Stimulated activated effector memory CD8-positive, alpha-beta T cell treated with anti-CD3 and anti-CD28 coated beads, Interleukin-12 subunit alpha, Interleukin-12 subunit beta, amount 100 ng/mL, for 72 hours (primary cell): Measurements from ENCODE around the gene SRC.
A peak's percentile ranks its signal among the peaks of the same experiment; 100 is the strongest.
"Not testable (repeated sequence)": the region's sequence is repeated elsewhere in the genome, so short reads cannot be mapped to it uniquely, and the experiment has no call there.

Experiments
- ATAC-seq: fragments of 150-1000 bp; cut with Tn5 transposase; 2 replicates; pipeline ENCODE4 v1.10.0; 2021
- DNase-seq, 2 donors: peaks; one replicate each; pipeline ENCODE4 v3.0.0; 2021 to 2022; ENCODE audit warnings: low spot score in 2 of 2
- H3K27ac Mint-ChIP-seq: one replicate; pipeline ENCODE4 v1.8.0; 2022; ENCODE audit warnings: mild to moderate bottlenecking, mixed read lengths
- H3K36me3 Mint-ChIP-seq: one replicate; pipeline ENCODE4 v1.8.0; 2022; ENCODE audit warnings: mild to moderate bottlenecking, mixed read lengths
- H3K4me1 Mint-ChIP-seq: one replicate; pipeline ENCODE4 v1.8.0; 2022; ENCODE audit warnings: mixed read lengths
- H3K4me3 Mint-ChIP-seq: one replicate; pipeline ENCODE4 v1.8.0; 2022; ENCODE audit warnings: mild to moderate bottlenecking, mixed read lengths
- H3K9me3 Mint-ChIP-seq: one replicate; pipeline ENCODE4 v1.8.0; 2022; ENCODE audit warnings: mixed read lengths

SRC gene

DNA sequence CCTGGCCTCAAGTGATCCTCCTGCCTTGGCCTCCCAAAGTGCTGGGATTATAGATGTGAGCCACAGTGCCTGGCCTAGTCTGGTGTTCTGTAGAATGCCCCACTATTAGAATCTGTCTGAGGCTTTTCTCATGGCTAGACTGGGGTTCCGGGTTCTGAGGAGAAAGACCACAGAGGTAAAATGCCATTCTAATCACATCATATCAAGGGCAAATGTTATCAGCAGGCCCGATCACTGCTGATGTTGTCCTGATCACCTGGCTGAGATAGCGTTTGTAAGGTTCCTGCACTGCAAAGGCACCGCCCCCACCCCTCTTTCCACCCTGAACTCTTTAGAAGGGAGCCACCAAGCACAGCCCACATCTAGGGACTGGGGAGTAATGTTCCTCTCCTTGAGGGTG, 6.7 kb upstream of the SRC start:
- Mint-ChIP-seq H3K27ac (no peak overlapping the region), H3K36me3 (no peaks in the 10 kb centered on the region), H3K4me3 (no peak overlapping the region), H3K4me1 (peaks cover 28% of the 10 kb centered on the region), H3K9me3 (no peaks in the 10 kb centered on the region)
- no peak for ATAC-seq
- DNase-seq, result no peak

DNA sequence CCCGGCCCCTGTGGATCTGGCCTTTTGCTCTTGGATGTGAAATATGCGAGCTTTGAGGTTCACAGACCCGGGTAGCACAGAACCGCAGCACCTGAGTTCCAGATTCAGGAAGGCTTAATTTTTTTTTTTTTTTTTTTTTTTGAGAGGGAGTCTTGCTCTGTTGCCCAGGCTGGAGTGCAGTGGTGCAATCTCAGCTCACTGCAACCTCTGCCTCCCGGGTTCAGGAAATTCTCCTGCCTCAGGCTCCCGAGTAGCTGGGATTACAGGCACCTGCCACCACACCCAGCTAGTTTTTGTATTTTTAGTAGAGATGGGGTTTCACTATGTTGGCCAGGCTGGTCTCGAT, 6.2 kb upstream of the SRC start:
- not testable (repeated sequence) for ATAC-seq, DNase-seq, H3K4me3 Mint-ChIP-seq, H3K27ac Mint-ChIP-seq, H3K9me3 Mint-ChIP-seq, H3K36me3 Mint-ChIP-seq
- peaks cover 29% of the 10 kb centered on the region for H3K4me1 Mint-ChIP-seq

DNA sequence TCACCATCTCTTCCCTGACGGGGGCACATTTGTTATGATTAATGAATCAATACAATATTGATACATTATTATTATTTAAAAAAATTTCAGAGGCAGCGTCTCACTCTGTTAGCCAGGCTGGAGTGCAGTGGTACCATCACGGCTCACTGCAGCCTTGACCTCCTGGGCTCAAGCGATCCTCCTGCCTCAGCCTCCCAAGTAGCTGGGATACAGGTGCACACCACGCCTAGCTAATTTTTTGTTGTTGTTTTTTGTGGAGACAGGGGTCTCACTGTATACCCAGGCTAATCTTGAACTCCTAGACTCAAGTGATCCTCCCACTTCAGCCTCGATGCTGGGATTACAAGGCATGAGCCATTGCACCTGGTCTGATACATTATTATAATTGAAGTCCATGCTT, 4.9 kb upstream of the SRC start:
- DNase-seq, result no peak
- H3K27ac Mint-ChIP-seq, result no peak overlapping the region
- H3K4me1 Mint-ChIP-seq, result peaks cover 31% of the 10 kb centered on the region
- no peaks in the 10 kb centered on the region for H3K9me3 Mint-ChIP-seq
- H3K4me3 Mint-ChIP-seq, result no peak overlapping the region
- no peak for ATAC-seq
- H3K36me3 Mint-ChIP-seq, result no peaks in the 10 kb centered on the region

DNA sequence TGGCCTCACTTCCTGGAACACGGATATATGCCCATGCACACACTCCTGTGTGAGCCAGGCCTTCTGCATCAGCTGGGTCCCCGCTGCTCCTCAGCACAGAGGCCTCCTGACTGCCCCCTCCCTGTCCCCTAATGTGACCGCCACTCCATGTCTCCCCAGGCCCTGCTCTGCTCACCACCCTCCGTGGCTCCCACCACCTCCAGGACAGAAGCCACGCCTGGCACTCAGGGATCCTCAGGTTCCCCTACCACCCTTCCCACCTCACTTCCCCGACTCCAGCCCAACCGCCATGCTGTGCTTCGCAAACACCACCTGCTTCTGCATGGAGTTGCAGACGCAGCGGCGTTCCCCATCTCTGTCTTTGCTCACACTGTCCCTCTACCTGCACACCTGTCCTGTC, 4.3 kb upstream of the SRC start:
- peaks cover 25% of the 10 kb centered on the region for H3K4me1 Mint-ChIP-seq
- no peaks in the 10 kb centered on the region for H3K36me3 Mint-ChIP-seq
- no peak for ATAC-seq
- no peak for DNase-seq
- H3K9me3 Mint-ChIP-seq, result no peaks in the 10 kb centered on the region
- peak overlapping the region; percentile 21 for H3K27ac Mint-ChIP-seq
- H3K4me3 Mint-ChIP-seq, result no peak overlapping the region

DNA sequence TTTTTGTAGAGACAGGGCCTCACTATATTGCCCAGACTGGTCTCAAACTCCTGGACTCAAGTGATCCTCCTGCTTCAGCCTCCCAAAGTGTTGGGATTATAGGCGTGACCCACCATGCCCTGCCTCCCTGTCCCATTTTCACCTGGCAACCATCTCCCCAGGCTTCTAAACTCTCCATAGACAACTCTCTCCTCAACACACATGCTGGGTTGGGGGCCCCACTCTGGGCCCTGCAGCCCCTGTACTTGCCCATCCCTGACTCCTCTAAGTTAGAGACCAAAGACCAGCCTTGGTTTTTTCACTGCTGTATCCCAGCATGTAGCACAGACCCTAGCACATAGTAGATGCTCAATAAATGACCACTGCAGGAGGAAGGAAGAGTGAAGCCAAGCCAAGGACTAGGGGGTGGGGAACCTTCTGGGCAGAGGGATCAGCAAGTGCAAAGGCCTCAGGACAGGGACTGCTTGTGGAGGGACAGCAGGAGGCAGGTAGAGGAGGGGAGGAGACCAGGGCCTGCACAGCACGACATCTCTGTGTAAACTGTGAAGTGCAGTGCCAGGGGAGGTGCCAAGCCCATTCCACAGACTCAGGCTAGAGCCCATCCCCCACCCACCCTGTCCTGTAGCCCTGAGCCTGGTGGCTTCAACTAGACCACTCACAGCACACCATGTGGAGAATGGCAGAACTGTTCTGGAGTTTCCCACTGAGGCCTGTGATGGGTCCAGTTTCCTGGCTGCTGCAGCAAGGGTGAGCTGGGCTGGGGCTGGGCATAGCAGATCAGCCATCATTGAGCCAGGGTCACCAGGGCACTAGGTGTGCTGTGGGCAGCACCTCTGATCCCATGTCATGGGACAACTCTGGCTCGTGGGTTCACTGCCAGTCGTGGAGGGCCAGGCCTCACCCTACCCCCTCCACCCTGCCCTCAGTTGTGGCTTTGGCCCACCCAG, 3.4 kb upstream of the SRC start:
- Mint-ChIP-seq H3K4me1 (peaks cover 21% of the 10 kb centered on the region), H3K36me3 (no peaks in the 10 kb centered on the region), H3K9me3 (no peaks in the 10 kb centered on the region), H3K4me3 (no peak overlapping the region), H3K27ac (peak overlapping the region; percentile 21)
- DNase-seq, result no peak
- ATAC-seq, result no peak

DNA sequence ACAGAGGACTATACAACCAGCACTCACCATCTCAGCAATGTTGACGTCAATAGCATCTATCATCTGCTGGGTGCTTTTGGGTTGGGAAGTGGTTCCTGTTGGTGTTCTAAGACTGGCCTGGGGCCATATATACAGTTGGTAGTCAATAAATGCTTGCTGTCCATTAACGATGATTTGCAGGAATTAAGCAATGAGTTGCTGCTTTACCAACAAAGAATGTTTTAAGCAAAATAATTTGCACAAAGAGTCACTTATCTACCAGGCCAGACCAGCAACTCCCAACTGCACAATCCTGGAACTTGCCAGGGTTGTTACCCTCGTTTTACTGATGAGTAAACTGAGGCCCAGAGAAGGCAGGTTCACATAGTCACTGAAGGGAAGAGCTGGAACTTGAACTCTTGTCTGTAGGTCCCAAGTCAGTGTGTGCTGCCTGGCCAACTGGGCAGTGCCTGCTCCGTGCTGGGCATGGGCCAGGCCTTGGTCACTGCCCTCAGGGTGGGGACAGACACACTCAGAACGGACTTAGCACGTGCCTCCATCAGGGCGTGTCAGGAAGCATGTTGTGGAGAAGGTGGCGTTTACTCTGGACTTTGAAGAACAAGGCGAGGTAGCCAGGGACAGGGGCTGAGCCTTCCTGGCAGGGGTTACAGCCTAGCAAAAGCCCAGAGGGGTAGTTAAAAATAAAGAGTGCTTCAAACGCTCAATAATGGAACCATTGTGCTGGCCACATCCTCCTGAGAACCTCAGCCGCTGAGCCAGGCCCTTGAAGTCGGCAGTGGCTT, 2.5 kb upstream of the SRC start:
- H3K9me3 Mint-ChIP-seq, result no peaks in the 10 kb centered on the region
- no peak overlapping the region for H3K27ac Mint-ChIP-seq
- no peak for DNase-seq
- no peak for ATAC-seq
- H3K4me1 Mint-ChIP-seq, result peaks cover 30% of the 10 kb centered on the region
- H3K36me3 Mint-ChIP-seq, result peaks cover 6% of the 10 kb centered on the region
- no peak overlapping the region for H3K4me3 Mint-ChIP-seq

DNA sequence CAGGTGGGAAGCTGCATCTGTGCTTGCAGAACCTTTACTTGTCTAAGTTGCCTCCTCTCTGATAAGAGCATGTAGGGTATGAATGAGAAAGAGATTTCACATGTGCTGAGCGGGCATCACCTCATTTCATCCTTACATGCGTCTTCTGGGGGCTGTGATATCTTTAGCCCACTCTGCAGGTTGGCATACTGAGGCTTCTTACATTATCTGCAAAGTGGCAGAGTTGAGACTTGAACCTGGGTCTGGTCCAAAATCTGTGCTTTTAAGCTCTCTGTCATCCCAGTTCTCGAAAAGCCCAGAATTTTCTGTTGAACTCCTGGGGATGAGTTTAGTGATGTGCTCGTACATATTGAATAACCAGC, 2.0 kb upstream of the SRC start:
- Mint-ChIP-seq H3K9me3 (no peaks in the 10 kb centered on the region), H3K27ac (no peak overlapping the region), H3K4me1 (peaks cover 36% of the 10 kb centered on the region), H3K4me3 (no peak overlapping the region), H3K36me3 (peaks cover 6% of the 10 kb centered on the region)
- ATAC-seq (no peak), DNase-seq (no peak)

DNA sequence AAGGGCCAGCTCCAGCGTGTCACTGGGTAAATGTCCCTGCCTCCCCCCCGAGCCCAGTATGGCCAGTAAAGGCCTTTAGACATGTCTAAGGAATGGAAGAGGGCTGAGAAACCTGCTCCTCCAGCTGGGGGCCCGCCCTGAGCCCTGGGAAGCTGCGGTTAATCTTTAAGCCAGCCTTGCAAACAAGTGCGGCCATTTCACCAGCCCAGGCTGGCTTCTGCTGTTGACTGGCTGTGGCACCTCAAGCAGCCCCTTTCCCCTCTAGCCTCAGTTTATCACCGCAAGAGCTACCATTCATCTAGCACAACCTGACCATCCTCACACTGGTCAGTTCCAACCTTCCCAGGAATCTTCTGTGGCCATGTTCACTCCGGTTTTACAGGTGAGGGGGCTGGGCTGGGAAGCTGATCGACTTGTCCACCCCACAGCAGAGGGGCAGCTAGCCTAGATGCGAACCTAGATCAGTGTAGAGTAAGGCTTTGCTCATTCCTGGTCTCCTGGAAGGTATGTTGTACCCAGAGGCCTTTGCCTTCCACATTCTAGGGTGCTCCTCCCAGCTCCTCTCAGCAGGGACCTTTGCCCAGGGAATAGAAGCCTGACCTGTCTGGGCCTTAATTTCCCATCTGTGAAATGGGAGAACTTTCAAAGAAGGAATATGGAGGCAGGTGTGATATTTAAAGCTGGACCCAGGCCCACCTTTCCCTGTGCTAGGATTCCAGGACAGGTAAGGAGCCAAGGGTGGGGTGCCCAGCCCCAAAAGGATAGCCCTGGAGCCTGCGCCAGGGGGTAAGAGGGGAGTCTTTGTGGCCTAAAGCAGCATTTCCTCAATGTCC, 1.2 kb upstream of the SRC start:
- Mint-ChIP-seq H3K27ac (peak overlapping the region; percentile 76), H3K4me3 (peak overlapping the region; percentile 65)
- no peak for DNase-seq

DNA sequence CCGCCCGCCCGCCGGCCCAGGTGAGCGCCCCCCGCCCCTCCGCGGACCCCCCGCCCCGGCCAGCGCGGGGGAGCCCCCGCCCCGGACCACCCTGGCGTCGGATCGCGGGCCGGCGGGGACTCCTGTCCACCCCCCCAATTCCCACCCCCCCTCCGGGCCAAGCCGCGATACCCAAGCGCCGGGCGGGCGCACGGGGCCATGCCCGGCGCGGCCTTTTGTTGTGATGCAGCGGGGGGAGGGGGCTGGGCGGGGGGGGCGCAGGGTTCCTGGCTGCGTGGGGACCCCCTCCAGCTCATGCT, 245 bp downstream of the SRC start:
- peak overlapping the region; percentile 65 for H3K4me3 Mint-ChIP-seq
- H3K36me3 Mint-ChIP-seq, result peaks cover 6% of the 10 kb centered on the region
- no peak overlapping the region for H3K27ac Mint-ChIP-seq
- ATAC-seq (no peak), DNase-seq (no peak)
- H3K9me3 Mint-ChIP-seq, result no peaks in the 10 kb centered on the region
- peaks cover 56% of the 10 kb centered on the region for H3K4me1 Mint-ChIP-seq

More for the DNA sequence above, 1.2 kb upstream of the SRC start:
- peaks cover 42% of the 10 kb centered on the region for H3K4me1 Mint-ChIP-seq
- ATAC-seq, result no peak
- H3K9me3 Mint-ChIP-seq, result no peaks in the 10 kb centered on the region
- peaks cover 6% of the 10 kb centered on the region for H3K36me3 Mint-ChIP-seq

DNA sequence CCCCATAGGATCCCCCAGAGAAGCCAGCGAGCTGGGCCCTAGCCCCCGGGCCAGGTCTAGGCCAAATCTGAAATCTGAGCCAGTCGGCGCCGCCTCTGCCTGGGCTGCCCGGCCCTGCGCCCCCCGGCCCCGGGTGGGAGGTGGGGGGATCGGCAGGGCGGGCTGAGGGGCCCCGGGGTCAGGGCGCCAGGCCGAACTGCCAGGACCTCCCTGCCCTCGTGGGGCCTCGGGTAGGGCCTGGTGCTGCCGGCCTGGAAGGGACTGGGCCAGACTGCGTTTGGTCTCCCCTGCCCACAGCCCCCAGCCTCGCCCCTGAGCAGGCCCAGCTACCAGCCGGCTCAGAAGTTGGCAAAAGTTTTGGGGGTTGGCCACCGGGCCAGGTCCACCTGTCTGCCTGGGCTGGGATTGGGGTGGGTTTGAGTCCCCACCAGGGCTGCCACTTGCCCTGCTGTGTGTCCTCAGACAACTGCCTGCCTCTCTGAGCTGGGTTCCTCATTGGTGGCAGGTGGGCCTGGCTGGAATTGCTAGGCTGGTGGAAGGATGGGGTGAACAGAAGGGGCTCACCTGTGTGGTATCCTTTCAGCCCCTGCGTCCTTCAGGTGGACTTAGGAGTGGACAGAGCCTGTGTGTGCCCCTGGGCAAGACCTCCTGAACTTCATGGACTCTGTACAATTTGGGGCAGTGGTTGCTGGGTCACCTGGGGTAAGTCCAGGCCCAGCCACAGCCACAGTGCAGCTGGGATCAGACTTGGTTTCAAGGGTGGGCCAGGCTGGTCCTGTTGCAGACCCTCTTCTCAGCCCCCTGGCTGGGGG, 801 bp downstream of the SRC start:
- ATAC-seq (no peak), DNase-seq (no peak)
- Mint-ChIP-seq H3K27ac (peak overlapping the region; percentile 79), H3K4me1 (peaks cover 56% of the 10 kb centered on the region), H3K4me3 (peak overlapping the region; percentile 48), H3K36me3 (peaks cover 6% of the 10 kb centered on the region), H3K9me3 (no peaks in the 10 kb centered on the region)

DNA sequence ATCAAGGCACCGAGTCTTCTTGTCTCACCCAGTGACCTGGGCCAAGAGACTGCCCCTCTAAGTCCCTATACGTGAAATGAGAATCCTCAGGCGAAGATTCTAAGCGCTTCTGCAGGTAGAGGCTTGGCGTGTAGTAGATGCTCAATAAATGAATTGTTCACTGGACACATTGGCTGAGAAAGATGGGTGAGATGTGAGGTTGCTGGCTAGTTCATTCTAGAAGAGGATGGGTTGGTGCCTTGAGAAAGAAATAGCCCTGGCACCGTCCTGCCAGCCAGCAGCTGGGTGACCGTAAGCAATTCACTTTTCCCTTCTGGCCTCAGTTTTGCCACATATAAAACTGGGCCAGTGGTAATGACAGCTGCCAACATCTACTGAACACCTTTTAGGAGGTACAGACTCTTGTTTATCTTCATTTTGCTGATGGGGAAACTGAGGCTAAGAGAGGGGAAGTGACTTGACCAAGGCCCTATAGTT, 1.4 kb downstream of the SRC start:
- Mint-ChIP-seq H3K36me3 (peaks cover 6% of the 10 kb centered on the region), H3K4me1 (peaks cover 56% of the 10 kb centered on the region), H3K4me3 (peak overlapping the region; percentile 48), H3K27ac (peak overlapping the region; percentile 79), H3K9me3 (no peaks in the 10 kb centered on the region)
- no peak for ATAC-seq
- DNase-seq, result no peak

DNA sequence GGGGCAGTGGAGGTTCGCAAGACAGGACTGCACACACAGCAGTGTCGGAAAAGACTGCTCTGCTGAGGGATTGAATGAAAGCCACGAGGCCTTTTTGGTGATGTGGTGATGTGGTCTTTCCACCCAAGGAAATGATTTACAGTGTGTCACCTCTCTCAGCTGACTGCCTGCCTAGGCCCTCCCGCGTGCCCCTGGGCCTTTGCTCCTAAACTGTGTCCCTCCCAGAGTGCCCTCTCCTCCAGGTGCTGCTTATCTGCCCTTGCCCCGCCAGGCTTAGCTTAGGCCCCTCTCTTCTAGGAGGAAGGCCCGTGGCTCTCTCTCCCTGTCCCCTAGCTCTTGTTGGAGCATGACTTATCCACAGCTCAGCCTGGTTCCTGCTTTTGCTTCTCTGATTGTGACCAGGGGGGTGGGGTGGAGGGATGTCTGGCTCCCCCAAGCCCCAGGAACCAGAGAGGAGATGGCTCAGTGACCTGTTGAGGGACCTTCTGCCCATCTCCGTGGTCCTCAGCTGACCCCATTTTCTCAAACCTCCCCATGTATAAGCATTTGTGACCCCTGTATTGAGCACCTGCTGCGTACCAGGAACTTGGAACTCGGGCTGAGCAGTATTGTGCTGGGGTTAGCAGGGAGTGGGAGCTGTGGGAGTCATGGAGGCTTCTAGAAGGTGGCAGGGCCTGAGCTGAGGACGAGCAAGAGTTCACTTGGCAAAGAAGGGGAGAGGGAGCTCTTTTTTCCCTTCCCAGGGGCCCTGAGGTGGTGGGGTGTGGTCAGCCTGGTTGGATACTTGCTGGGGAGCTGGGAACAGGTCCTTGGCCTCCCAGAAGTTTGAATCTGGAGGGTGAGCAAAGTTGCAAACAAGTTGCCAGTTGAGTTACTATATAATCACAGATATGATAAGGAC, 2.2 kb downstream of the SRC start:
- peak overlapping the region; percentile 48 for H3K4me3 Mint-ChIP-seq
- peak overlapping the region; percentile 79 for H3K27ac Mint-ChIP-seq
- peak; percentile 79 for ATAC-seq
- H3K36me3 Mint-ChIP-seq, result peaks cover 6% of the 10 kb centered on the region
- H3K4me1 Mint-ChIP-seq, result peaks cover 56% of the 10 kb centered on the region
- H3K9me3 Mint-ChIP-seq, result no peaks in the 10 kb centered on the region
- DNase-seq, result no peak

DNA sequence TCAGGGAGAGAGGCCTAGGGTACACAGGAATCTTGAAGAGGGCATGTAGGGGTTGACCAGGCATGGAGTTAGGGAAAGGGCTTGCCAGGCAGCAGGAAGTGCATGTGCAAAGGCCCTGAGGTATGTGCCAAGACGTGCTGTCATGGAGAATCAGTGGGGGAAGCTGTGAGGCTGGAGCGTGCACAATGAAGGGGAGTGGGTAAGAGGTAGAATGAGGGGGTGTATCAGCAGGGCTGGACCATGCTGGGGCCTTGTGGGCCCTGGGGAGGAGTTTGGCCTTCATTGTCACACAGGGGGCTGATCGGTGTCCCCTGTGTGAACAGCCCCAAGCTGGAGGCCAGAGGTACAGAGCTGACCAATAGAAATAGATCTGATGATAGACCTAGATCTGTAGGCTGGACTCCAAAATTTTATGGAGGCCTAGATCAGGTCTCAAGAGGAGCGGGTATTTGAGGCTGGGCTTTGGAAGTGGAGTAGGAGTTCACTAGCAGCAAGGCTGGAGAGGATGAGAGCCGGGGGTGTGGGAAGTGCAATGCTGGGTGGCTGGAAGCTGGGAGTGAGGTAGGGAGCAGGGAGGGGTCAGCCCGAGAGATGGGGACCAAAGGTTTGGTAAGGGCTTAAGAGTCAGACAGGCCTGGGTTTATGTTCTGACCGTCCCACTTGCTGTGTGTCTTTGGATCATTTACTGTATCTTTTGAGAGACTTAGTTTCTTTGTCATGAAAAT, 3.0 kb downstream of the SRC start:
- DNase-seq, result no peak
- ATAC-seq, result no peak
- Mint-ChIP-seq H3K9me3 (no peaks in the 10 kb centered on the region), H3K36me3 (peaks cover 6% of the 10 kb centered on the region), H3K4me1 (peaks cover 49% of the 10 kb centered on the region), H3K27ac (peak overlapping the region; percentile 79), H3K4me3 (no peak overlapping the region)
